HG02938 (cell line): Measurements from ENCODE around the gene SCO2.

Experiments used
- ATAC-seq: cut with Tn5 transposase; IDR thresholded peaks from one replicate; pipeline ENCODE4 v1.9.1; 2021; ENCODE audit warnings: mild to moderate bottlenecking, moderate library complexity; ENCODE audit not compliant: unreplicated experiment

SCO2 gene

DNA sequence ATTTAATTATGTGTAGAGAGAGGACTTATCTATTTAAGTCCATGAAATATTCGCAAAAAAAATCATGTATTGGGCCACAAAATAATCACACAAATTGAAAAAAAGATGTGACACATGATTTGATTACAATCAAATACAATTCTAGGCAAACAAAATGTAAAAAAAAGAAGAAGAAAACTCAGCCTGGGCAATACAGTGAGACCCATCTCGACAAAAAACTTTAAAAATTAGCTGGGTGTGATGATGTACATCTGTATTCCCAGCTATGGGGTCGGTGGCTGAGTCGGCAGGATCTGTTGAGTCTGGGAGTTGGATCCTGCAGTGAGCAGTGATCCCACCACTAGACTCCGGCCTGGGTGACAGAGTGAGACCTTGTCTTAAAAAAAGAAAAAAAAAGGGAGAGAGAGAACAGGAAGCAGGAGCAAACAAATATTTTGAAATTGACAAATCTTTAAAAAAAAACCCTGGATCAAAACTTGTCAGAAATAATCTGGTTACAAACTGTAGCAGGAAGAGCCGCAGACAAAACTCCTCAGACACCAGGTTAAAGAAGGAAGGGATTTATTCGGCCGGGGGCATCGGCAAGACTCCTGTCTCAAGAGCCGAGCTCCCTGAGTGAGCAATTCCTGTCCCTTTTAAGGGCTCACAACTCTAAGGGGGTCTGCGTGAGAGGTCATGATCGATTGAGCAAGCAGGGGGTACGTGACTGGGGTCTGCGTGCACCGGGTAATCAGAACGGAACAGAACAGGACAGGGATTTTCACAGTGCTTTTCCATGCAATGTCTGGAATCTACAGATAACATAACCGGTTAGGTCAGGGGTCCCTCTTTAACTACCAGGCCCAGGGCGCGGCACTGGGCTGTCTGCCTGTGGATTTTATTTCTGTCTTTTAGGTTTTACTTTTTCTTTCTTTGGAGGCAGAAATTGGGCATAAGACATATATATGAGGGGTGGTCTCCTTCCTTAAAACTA, 7.7 kb upstream of the SCO2 start:
- no peak for ATAC-seq

GRCh38 chr22:50531962-50532674, 6.7 kb upstream of the SCO2 start:
- no peak for ATAC-seq

- ATAC-seq = peak; percentile 19
Measured at GRCh38 chr22:50531546-50531961, 6.2 kb upstream of the SCO2 start.

GRCh38 chr22:50530877-50531545, 5.6 kb upstream of the SCO2 start:
- ATAC-seq = peak; percentile 35

DNA sequence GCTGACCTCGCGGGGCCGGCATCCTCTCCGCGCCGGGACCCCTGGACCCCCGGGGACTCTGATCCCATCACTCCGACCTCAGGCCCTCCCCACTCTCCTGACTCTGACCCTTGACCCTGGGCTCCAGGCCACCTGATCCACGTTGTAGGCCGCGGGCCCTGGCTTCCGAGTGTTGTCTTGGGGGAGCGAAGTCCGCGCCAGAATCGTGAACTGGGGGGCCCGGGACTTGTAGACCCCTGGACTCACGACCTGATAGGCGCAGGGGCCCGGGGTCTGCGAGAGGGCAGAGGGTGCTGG, 5.1 kb upstream of the SCO2 start:
- ATAC-seq = peak; percentile 2

- ATAC-seq = peak; percentile 7
Measured at GRCh38 chr22:50529897-50530579, 4.6 kb upstream of the SCO2 start, which contains the start of gene TYMP. TSS of gene TYMP (minus strand) at chr22:50530012. CDS start at chr22:50529709, 303 bp downstream.

GRCh38 chr22:50529416-50529896, 4.1 kb upstream of the SCO2 start:
- no peak for ATAC-seq

- no peak for ATAC-seq
Measured at GRCh38 chr22:50528682-50529415, 3.5 kb upstream of the SCO2 start.

DNA sequence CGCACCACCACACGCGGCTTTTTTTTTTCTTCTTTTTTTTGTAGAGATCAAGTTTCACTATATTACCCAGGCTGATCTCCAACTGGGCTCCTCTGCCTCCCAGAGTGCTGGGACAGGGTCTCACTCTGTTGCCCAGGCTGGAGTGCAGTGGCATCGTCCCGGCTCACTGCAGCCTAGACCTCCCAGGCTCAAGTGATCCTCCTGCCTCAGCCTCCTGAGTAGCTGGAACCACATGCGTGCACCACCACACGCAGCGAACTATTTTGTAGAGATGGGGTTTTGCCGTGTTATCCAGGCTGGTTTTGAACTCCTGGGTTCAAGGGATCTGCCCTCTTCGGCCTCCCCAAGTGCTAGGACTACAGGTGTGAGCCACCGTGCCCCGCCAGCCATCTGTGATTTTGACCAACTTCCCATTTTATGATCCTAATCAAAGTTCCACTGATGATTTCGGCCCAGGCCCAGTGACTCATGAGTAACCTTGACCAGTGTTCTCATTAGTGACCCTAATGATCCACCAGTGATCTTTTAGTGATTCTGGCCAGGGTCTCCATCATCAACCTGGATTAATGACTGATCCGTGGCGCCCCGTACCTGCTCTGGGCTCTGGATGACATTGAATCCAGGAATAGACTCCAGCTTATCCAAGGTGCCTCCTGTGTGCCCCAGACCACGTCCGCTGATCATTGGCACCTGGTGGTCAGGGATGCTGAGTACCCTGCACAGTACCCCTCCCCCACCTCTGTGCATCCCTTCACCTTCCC, 2.7 kb upstream of the SCO2 start:
- no peak for ATAC-seq

DNA sequence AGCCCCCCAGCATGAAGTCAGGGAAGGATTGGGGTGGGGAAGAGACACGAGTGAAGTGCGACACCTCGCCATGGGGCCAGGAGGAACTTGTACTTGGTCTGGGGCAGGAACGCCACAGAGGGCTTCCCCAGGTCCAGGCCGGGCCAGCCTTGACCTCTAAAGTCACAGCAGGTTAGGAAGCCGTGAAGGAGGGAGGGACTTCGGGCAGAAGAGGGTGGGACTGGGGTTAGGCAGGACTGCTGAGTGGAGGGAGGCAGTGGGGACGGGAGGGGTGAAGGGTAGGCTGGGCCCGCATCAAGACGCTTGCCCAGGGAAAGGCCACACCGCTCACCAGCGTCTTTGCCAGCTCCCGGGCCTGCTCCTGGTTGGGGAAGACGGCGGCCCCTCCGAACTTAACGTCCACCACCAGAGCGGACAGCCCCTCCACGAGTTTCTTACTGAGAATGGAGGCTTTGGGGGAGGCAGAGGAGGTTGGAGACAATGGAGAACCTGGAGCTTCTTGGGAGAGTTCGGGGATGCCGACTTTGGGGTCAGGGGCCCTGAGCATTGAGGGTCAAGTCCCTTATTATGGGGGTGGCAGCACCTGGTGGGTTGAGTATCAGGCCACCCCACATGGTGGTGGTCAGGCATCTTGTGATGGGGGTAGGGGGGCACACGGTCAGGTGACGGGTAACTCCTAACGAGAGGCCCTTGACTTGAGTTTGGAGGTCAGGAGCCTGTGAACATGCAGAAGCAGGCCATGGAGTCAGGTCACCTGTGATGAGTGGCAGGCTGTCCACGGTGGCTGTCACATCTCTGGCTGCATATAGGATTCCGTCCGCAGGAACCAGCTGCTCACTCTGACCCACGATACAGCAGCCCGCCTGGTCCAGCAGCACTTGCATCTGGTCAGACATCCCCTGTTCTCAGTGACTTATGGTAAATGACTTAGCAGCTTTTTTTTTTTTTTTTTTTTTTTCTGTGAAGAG, 1.7 kb upstream of the SCO2 start:
- ATAC-seq = no peak

- ATAC-seq = peak; percentile 22
Measured at GRCh38 chr22:50526108-50526833, 873 bp upstream of the SCO2 start.

- no peak for ATAC-seq
Measured at GRCh38 chr22:50525858-50526107, 385 bp upstream of the SCO2 start.

GRCh38 chr22:50524676-50525103, 708 bp downstream of the SCO2 start:
- no peak for ATAC-seq

GRCh38 chr22:50523806-50524675, 1.4 kb downstream of the SCO2 start:
- no peak for ATAC-seq

- no peak for ATAC-seq
Measured at GRCh38 chr22:50523458-50523805, 2.0 kb downstream of the SCO2 start.

GRCh38 chr22:50522806-50523438, 2.5 kb downstream of the SCO2 start:
- no peak for ATAC-seq
